Choroid plexus epithelial cell (primary cell): ENCODE results near the gene PDZD8.
A peak's percentile ranks its signal among the peaks of the same experiment; 100 is the strongest.

ENCODE experiments used
- DNase-seq: peaks from one replicate; pipeline ENCODE4 v3.0.0-alpha.2; 2010; ENCODE audit warnings: low read depth
- H3K4me3 ChIP-seq: 2 replicates; pipeline ENCODE4 v1.5.1; 2011; ENCODE audit warnings: low read depth, mild to moderate bottlenecking, control low read depth, low read length, moderate library complexity
- TF ChIP-seq, protein P1 (sequence below): conservative IDR thresholded peaks from 2 replicates; pipeline ENCODE4 v1.5.1; 2011; ENCODE audit warnings: low read depth, mild to moderate bottlenecking, control low read depth, inconsistent platforms, low read length, moderate library complexity

PDZD8 gene

DNA sequence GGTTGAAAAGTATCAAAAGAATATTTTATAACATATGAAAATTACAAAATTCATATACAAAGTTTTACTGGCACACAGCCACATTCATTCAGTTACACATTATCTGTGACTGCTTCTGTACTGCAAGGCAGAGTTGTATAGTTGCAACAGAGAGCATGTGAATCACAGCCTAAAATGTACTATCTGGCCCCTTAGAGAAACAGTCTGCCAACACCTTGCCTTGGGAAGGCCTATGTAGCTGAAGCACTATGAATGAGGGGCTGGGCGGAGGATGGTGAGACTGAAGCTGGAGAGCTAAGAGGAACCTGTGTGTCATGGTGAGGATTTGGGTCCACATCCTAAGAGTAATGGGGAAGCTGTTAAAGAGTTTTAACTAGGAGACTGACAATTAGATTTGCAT, 35.7 kb downstream of the PDZD8 start:
- DNase-seq = peak; percentile 79
- no peak overlapping the region for H3K4me3 ChIP-seq
- TF ChIP-seq, protein P1, sequence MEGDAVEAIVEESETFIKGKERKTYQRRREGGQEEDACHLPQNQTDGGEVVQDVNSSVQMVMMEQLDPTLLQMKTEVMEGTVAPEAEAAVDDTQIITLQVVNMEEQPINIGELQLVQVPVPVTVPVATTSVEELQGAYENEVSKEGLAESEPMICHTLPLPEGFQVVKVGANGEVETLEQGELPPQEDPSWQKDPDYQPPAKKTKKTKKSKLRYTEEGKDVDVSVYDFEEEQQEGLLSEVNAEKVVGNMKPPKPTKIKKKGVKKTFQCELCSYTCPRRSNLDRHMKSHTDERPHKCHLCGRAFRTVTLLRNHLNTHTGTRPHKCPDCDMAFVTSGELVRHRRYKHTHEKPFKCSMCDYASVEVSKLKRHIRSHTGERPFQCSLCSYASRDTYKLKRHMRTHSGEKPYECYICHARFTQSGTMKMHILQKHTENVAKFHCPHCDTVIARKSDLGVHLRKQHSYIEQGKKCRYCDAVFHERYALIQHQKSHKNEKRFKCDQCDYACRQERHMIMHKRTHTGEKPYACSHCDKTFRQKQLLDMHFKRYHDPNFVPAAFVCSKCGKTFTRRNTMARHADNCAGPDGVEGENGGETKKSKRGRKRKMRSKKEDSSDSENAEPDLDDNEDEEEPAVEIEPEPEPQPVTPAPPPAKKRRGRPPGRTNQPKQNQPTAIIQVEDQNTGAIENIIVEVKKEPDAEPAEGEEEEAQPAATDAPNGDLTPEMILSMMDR = no peak

DNA sequence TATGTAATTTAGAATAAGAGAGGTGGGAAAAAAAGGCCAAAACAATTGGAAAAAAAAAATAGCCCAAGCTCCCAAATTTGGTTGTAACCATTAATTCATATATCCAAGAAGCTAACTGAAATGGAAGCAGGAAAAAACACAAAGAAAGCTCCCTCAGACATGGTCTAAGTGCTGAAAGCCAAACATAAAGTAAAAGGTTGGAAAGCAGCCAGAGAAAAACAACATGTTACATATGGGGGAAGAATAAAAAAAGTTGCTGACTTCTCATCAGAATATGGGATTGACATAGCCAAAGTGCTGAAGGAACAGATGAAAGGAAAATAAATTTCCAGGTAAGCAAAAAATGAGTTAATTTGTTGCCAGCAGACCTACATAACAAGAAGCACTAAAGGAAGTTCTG, 40.3 kb downstream of the PDZD8 start:
- no peak overlapping the region for H3K4me3 ChIP-seq
- peak; percentile 30 for DNase-seq
- TF ChIP-seq, protein P1 = no peak

- peak; percentile 61 for DNase-seq
- no peak overlapping the region for H3K4me3 ChIP-seq
- TF ChIP-seq, protein P1 = no peak
Observed at GRCh38 chr10:117334066-117334465, 41.2 kb downstream of the PDZD8 start.

DNA sequence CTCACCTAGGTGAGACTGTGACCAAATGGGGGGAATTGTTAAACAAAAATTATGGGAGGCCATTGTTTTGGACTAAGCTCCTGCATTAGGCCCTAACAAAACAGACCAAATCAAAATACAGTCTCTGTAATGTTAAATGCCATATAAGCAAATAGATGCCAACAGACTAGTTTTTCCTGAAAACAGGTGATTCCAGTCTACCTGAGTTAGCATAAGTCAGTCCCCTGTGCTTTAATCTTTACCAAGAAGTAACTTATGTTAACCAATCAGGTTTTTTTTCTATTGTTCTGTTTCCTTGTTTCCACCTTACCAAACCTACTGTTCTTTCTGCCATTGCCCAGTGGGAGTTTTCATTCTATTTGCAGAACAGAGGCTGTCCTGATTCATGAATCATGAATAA, 48.0 kb downstream of the PDZD8 start:
- DNase-seq = no peak
- TF ChIP-seq, protein P1 = no peak
- H3K4me3 ChIP-seq = no peak overlapping the region

DNA sequence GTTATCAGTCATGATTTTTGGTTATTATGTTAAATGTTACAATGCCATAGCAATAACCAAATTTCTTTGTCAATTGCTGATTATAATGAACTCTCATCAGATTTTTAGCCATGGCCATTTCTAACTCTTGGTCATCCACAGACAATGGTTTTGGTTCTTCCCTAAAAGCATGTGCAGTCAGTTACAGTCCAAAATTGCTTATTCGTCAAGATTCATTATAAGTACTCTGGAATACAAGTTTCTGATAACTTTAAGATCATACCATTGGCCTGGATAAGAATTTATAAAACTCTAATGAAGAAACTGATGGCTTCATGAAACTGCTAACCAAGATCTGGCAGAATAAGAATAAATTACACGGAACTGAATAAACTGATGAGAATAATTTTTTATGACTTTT, 50.9 kb downstream of the PDZD8 start:
- TF ChIP-seq, protein P1 = no peak
- no peak overlapping the region for H3K4me3 ChIP-seq
- no peak for DNase-seq

DNA sequence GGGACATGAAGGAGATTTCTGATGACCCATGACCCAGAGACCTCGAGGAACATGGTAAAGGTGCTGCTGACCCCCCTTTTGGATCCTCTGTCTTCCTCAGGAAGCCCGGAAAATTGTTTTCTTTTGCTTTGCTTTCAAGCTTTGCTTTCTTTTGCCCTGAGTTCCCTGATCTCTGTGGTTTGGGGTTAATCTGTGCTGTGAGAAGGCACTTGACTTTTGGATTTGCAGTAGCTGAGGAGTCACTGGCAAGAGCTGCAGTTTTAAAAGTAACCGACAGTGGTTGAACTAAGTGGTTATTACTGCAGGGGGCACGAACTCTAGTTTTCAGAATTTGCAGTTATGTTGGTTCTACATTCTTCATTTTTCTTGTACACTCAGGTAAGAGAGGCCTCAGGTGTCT, 53.0 kb downstream of the PDZD8 start:
- H3K4me3 ChIP-seq = no peak overlapping the region
- DNase-seq = peak; percentile 69
- TF ChIP-seq, protein P1 = peak; percentile 24

DNA sequence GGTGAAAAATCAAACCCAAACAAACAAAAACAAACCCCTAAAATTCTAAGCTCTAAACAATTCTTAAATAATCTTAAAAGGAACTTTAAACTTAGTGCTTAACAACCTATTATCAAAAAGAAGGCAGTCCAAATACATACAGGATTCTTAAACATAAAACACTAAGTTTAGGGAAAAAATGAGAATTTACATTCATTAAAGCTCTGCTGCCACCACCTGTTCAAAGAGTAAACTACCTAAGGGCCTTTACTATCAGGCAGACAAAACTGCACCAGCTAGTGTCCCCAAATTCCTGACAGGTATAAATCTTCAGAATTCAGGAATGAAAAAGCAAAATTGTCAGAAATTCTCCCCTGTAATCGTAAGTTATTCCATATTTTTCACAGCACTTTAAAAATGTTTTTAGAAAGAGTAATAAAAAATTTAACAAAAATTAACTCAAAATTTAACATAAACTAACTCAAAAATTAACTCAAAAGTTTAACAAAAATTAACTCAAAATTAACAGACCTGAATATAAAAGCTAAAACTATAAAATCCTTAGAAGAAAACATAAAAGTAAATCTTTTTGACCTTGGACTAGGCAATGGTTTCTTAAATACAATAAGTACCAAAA, 55.1 kb downstream of the PDZD8 start:
- TF ChIP-seq, protein P1 = peak; percentile 67
- no peak overlapping the region for H3K4me3 ChIP-seq
- peak; percentile 54 for DNase-seq
